Smooth muscle cell of the brain vasculature (primary cell): Measurements from ENCODE around the gene SLAMF7.

Experiments
- DNase-seq: peaks from one replicate; pipeline ENCODE4 v3.0.0-alpha.2; 2012; ENCODE audit warnings: low read depth, low spot score

The SLAMF7 gene

GRCh38 chr1:160800645-160801408, 61.8 kb downstream of the SLAMF7 start:
- no peak for DNase-seq

GRCh38 chr1:160801836-160802580, 63.0 kb downstream of the SLAMF7 start:
- DNase-seq = no peak
